Central memory CD8-positive, alpha-beta T cell (primary cell): ENCODE measurements around the gene CDC34.

Experiments used
- ATAC-seq: fragments of 150-1000 bp; cut with Tn5 transposase; replicated peaks from 2 replicates; pipeline ENCODE4 v1.10.0; 2022; ENCODE audit warnings: mild to moderate bottlenecking, moderate FRiP score, moderate number of reproducible peaks; ENCODE audit not compliant: poor library complexity, severe bottlenecking; ENCODE audit errors: extremely low read depth
- DNase-seq, 2 donors: peaks; one replicate each; pipeline ENCODE4 v3.0.0; 2021; ENCODE audit warnings: low spot score in 2 of 2
- H3K27ac Mint-ChIP-seq: one replicate; pipeline ENCODE4 v1.8.0; 2022; ENCODE audit warnings: low read depth, mild to moderate bottlenecking, moderate library complexity, mixed read lengths
- H3K27me3 Mint-ChIP-seq: one replicate; pipeline ENCODE4 v1.8.0; 2022; ENCODE audit warnings: mixed read lengths
- H3K36me3 Mint-ChIP-seq: one replicate; pipeline ENCODE4 v1.8.0; 2022; ENCODE audit warnings: mild to moderate bottlenecking, moderate library complexity, mixed read lengths; ENCODE audit not compliant: insufficient read depth
- H3K4me1 Mint-ChIP-seq: one replicate; pipeline ENCODE4 v1.8.0; 2022; ENCODE audit warnings: mixed read lengths
- H3K4me3 Mint-ChIP-seq: one replicate; pipeline ENCODE4 v1.8.0; 2022; ENCODE audit warnings: mild to moderate bottlenecking, moderate library complexity, mixed read lengths
- H3K9me3 Mint-ChIP-seq: one replicate; pipeline ENCODE4 v1.8.0; 2022; ENCODE audit warnings: mixed read lengths

Gene CDC34

GRCh38 chr19:543910-544608 is 12.5 kb downstream of the CDC34 start, which contains the start of gene GZMM:
GZMM (plus strand) TSS chr19:544053; CDS start chr19:544072, 19 bp downstream.
- DNase-seq (peak; percentile 73 to 88), ATAC-seq (peak; percentile 95)
- Mint-ChIP-seq H3K27ac (peak within 1 kb of the TSS; percentile 94), H3K4me3 (peak within 1 kb of the TSS; percentile 95), H3K4me1 (peaks cover 28% of the 10 kb centered on the region), H3K36me3 (peaks cover 38% of the 10 kb centered on the region), H3K27me3 (no peaks in the 10 kb centered on the region), H3K9me3 (no peaks in the 10 kb centered on the region)

- ATAC-seq (no peak), DNase-seq (no peak)
- Mint-ChIP-seq H3K36me3 (peaks cover 33% of the 10 kb centered on the region), H3K4me1 (peaks cover 33% of the 10 kb centered on the region), H3K4me3 (no peak overlapping the region), H3K27ac (no peak overlapping the region), H3K27me3 (no peaks in the 10 kb centered on the region), H3K9me3 (no peaks in the 10 kb centered on the region)
These were observed 15.6 kb downstream of the CDC34 start for GRCh38 chr19:547117-547516.

- Mint-ChIP-seq H3K9me3 (no peaks in the 10 kb centered on the region), H3K27me3 (no peaks in the 10 kb centered on the region), H3K27ac (peak overlapping the region; percentile 68), H3K36me3 (peaks cover 33% of the 10 kb centered on the region), H3K4me3 (no peak overlapping the region), H3K4me1 (peaks cover 32% of the 10 kb centered on the region)
- DNase-seq (no peak), ATAC-seq (no peak)
These were observed 16.5 kb downstream of the CDC34 start for GRCh38 chr19:547836-548720.

- Mint-ChIP-seq H3K9me3 (no peaks in the 10 kb centered on the region), H3K4me3 (no peak overlapping the region), H3K27me3 (no peaks in the 10 kb centered on the region), H3K36me3 (peaks cover 22% of the 10 kb centered on the region), H3K27ac (no peak overlapping the region), H3K4me1 (peaks cover 22% of the 10 kb centered on the region)
- DNase-seq: no peak
- ATAC-seq: no peak
These were observed 17.6 kb downstream of the CDC34 start for GRCh38 chr19:548886-549830.

GRCh38 chr19:554817-555216 is 23.3 kb downstream of the CDC34 start:
- Mint-ChIP-seq H3K9me3 (no peaks in the 10 kb centered on the region), H3K4me3 (no peak overlapping the region), H3K36me3 (no peaks in the 10 kb centered on the region), H3K4me1 (peaks cover 5% of the 10 kb centered on the region), H3K27ac (no peak overlapping the region), H3K27me3 (no peaks in the 10 kb centered on the region)
- no peak for ATAC-seq
- no peak for DNase-seq

- DNase-seq (no peak), ATAC-seq (no peak)
- Mint-ChIP-seq H3K27me3 (no peaks in the 10 kb centered on the region), H3K4me1 (peaks cover 5% of the 10 kb centered on the region), H3K27ac (no peak overlapping the region), H3K4me3 (no peak overlapping the region), H3K9me3 (no peaks in the 10 kb centered on the region), H3K36me3 (no peaks in the 10 kb centered on the region)
These were observed 23.9 kb downstream of the CDC34 start for GRCh38 chr19:555474-555808.

- no peak for ATAC-seq
- H3K27ac Mint-ChIP-seq: no peak overlapping the region
- peaks cover 1% of the 10 kb centered on the region for H3K4me1 Mint-ChIP-seq
- H3K9me3 Mint-ChIP-seq: no peaks in the 10 kb centered on the region
- no peak for DNase-seq
- H3K27me3 Mint-ChIP-seq: no peaks in the 10 kb centered on the region
- H3K36me3 Mint-ChIP-seq: no peaks in the 10 kb centered on the region
- H3K4me3 Mint-ChIP-seq: no peak overlapping the region
These were observed 25.2 kb downstream of the CDC34 start for GRCh38 chr19:556611-557382.

- H3K9me3 Mint-ChIP-seq: no peaks in the 10 kb centered on the region
- H3K27ac Mint-ChIP-seq: no peak overlapping the region
- no peaks in the 10 kb centered on the region for H3K36me3 Mint-ChIP-seq
- H3K4me3 Mint-ChIP-seq: no peak overlapping the region
- ATAC-seq (no peak), DNase-seq (no peak)
- H3K27me3 Mint-ChIP-seq: no peaks in the 10 kb centered on the region
- no peaks in the 10 kb centered on the region for H3K4me1 Mint-ChIP-seq
These were observed 27.3 kb downstream of the CDC34 start for GRCh38 chr19:558770-559439.

- Mint-ChIP-seq H3K9me3 (no peaks in the 10 kb centered on the region), H3K36me3 (no peaks in the 10 kb centered on the region), H3K27ac (no peak overlapping the region), H3K27me3 (no peaks in the 10 kb centered on the region), H3K4me3 (no peak overlapping the region), H3K4me1 (no peaks in the 10 kb centered on the region)
- no peak for DNase-seq
- ATAC-seq: no peak
These were observed 28.6 kb downstream of the CDC34 start for GRCh38 chr19:560121-560520.

- no peaks in the 10 kb centered on the region for H3K9me3 Mint-ChIP-seq
- ATAC-seq (no peak), DNase-seq (no peak)
- H3K4me3 Mint-ChIP-seq: no peak overlapping the region
- peaks cover 7% of the 10 kb centered on the region for H3K4me1 Mint-ChIP-seq
- no peaks in the 10 kb centered on the region for H3K27me3 Mint-ChIP-seq
- H3K36me3 Mint-ChIP-seq: peaks cover 24% of the 10 kb centered on the region
- H3K27ac Mint-ChIP-seq: no peak overlapping the region
These were observed 34.8 kb downstream of the CDC34 start for GRCh38 chr19:566403-566802.

- Mint-ChIP-seq H3K27me3 (no peaks in the 10 kb centered on the region), H3K9me3 (no peaks in the 10 kb centered on the region), H3K27ac (no peak overlapping the region), H3K36me3 (peaks cover 24% of the 10 kb centered on the region), H3K4me1 (peaks cover 9% of the 10 kb centered on the region), H3K4me3 (no peak overlapping the region)
- ATAC-seq (no peak), DNase-seq (no peak)
These were observed 35.3 kb downstream of the CDC34 start for GRCh38 chr19:566844-567243.
